WTC11 (cell line): Measurements from ENCODE around the gene ECT2L.

Experiments used
- CREM ChIP-seq: sonication (generic); formaldehyde crosslinking; IDR thresholded peaks from 2 replicates; pipeline ENCODE4 v1.8.1; 2022; ENCODE audit warnings: mild to moderate bottlenecking, missing genetic modification reagents, moderate library complexity
- EMX1 ChIP-seq: fragments of 250-450 bp; sonication (Bioruptor Pico); IDR thresholded peaks from 2 replicates; pipeline ENCODE4 v1.8.0; 2021; ENCODE audit warnings: mild to moderate bottlenecking
- ETV6 ChIP-seq: sonication (generic); formaldehyde crosslinking; IDR thresholded peaks from 2 replicates; pipeline ENCODE4 v1.8.1; 2022; ENCODE audit warnings: mild to moderate bottlenecking, missing genetic modification reagents
- FOXK1 ChIP-seq: sonication (generic); formaldehyde crosslinking; IDR thresholded peaks from 2 replicates; pipeline ENCODE4 v1.8.0; 2022; ENCODE audit warnings: mild to moderate bottlenecking, moderate library complexity, missing genetic modification reagents
- IRF2 ChIP-seq: sonication (generic); formaldehyde crosslinking; IDR thresholded peaks from 2 replicates; pipeline ENCODE4 v1.8.0; 2022; ENCODE audit warnings: low read depth, missing genetic modification reagents, borderline replicate concordance
- JUN ChIP-seq: sonication (generic); formaldehyde crosslinking; IDR thresholded peaks from 2 replicates; pipeline ENCODE4 v1.8.0; 2023; ENCODE audit warnings: mild to moderate bottlenecking, missing genetic modification reagents
- NR3C1 ChIP-seq: sonication (generic); formaldehyde crosslinking; conservative IDR thresholded peaks from 2 replicates; pipeline ENCODE4 v1.8.1; 2023; ENCODE audit warnings: low read depth, mild to moderate bottlenecking, missing genetic modification reagents
- SP1 ChIP-seq: sonication (generic); formaldehyde crosslinking; conservative IDR thresholded peaks from 2 replicates; pipeline ENCODE4 v1.8.1; 2022; ENCODE audit warnings: missing genetic modification reagents
- ZNF219 ChIP-seq: sonication (generic); formaldehyde crosslinking; IDR thresholded peaks from 2 replicates; pipeline ENCODE4 v1.8.0; 2023; ENCODE audit warnings: missing genetic modification reagents, mild to moderate bottlenecking, borderline replicate concordance
- ZNF263 ChIP-seq: sonication (generic); formaldehyde crosslinking; IDR thresholded peaks from 2 replicates; pipeline ENCODE4 v1.8.1; 2022; ENCODE audit warnings: low read depth, mild to moderate bottlenecking, moderate library complexity, missing genetic modification reagents
- TF ChIP-seq, protein P1 (sequence below): sonication (generic); formaldehyde crosslinking; IDR thresholded peaks from 2 replicates; pipeline ENCODE4 v1.8.1; 2022; ENCODE audit warnings: mild to moderate bottlenecking, missing genetic modification reagents, moderate library complexity, borderline replicate concordance
- TF ChIP-seq, protein P2 (sequence below): fragments of 200-600 bp; IDR thresholded peaks from 2 replicates; pipeline ENCODE4 v1.8.0; 2022; ENCODE audit warnings: antibody characterized with exemption

DNA sequence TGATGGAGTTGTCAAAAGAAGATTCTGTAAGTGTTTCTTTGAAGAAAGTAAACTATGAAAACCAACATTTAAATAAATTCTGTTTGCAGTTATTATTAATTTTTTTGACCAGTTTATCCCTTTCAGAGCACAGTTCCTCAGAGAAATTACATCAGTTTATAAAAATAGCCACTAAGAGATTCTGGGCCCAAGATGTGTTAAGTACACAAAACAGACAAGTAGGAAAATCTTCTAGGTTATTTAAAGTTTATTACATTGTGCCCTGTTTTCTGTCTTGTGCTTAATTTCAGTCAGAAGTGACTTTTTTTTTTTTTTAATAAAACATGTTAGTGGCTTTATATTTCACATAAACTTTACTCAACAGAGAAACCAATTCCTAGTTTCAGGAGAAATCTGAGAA, 72.3 kb downstream of the ECT2L start:
- TF ChIP-seq, protein P1, sequence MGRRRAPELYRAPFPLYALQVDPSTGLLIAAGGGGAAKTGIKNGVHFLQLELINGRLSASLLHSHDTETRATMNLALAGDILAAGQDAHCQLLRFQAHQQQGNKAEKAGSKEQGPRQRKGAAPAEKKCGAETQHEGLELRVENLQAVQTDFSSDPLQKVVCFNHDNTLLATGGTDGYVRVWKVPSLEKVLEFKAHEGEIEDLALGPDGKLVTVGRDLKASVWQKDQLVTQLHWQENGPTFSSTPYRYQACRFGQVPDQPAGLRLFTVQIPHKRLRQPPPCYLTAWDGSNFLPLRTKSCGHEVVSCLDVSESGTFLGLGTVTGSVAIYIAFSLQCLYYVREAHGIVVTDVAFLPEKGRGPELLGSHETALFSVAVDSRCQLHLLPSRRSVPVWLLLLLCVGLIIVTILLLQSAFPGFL (CRISPR knock-in tag) = no peak
- TF ChIP-seq SP1 (CRISPR knock-in tag) = no peak
- TF ChIP-seq, protein P2, sequence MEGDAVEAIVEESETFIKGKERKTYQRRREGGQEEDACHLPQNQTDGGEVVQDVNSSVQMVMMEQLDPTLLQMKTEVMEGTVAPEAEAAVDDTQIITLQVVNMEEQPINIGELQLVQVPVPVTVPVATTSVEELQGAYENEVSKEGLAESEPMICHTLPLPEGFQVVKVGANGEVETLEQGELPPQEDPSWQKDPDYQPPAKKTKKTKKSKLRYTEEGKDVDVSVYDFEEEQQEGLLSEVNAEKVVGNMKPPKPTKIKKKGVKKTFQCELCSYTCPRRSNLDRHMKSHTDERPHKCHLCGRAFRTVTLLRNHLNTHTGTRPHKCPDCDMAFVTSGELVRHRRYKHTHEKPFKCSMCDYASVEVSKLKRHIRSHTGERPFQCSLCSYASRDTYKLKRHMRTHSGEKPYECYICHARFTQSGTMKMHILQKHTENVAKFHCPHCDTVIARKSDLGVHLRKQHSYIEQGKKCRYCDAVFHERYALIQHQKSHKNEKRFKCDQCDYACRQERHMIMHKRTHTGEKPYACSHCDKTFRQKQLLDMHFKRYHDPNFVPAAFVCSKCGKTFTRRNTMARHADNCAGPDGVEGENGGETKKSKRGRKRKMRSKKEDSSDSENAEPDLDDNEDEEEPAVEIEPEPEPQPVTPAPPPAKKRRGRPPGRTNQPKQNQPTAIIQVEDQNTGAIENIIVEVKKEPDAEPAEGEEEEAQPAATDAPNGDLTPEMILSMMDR = no peak
- no peak for TF ChIP-seq IRF2 (CRISPR knock-in tag)
- TF ChIP-seq CREM = no peak
- no peak for TF ChIP-seq NR3C1 (CRISPR knock-in tag)
- TF ChIP-seq ZNF263 (CRISPR knock-in tag) = no peak
- no peak for TF ChIP-seq JUN (CRISPR knock-in tag)
- no peak for TF ChIP-seq ZNF219
- no peak for TF ChIP-seq FOXK1
- no peak for TF ChIP-seq EMX1 (CRISPR knock-in tag)
- no peak for TF ChIP-seq ETV6 (CRISPR knock-in tag)
